ENCODE results near the gene UBA52.

GRCh38 chr19:18568367-18568766 is 3.3 kb upstream of the UBA52 start:
- no peak for TF ChIP-seq CTCF (IDR thresholded peaks at IDR 0.05)
- no peak for TF ChIP-seq POLR2AphosphoS5 (IDR thresholded peaks at IDR 0.05)
- TF ChIP-seq POLR2A (IDR thresholded peaks at IDR 0.05), result no peak

Measured in breast epithelium (tissue), 3 donors.